DMS153 (cell line): Measurements from ENCODE around the gene MAML3.

Source experiments
- DNase-seq: peaks from one replicate; lab custom pipeline; 2025; lab: John Stamatoyannopoulos, UW

The MAML3 gene

GRCh38 chr4:139900964-139901376 is 253.0 kb downstream of the MAML3 start:
- no peak for DNase-seq

- no peak for DNase-seq
Measured at GRCh38 chr4:139899346-139899745, 254.6 kb downstream of the MAML3 start.

DNA sequence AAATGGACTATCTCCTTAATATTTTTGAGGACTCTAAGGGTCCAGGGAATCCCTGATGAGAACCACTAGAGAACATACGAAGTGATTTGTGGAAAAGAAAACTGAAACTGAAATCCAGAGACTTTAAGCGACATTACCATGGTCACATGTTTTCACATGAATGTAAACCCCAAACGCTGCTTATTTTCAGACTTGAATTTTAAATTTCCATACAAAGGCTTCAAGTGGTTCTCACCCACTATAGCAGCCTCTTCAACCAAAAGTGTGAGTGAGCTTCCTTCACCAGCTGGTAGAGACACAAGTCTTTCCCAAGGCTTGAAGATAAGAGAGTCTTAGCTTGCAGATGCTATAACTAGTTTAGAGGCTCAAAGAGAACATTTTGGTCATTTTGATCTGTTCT is 255.7 kb downstream of the MAML3 start:
- DNase-seq = no peak

GRCh38 chr4:139896091-139896604 is 257.8 kb downstream of the MAML3 start:
- DNase-seq = peak; percentile 42

DNA sequence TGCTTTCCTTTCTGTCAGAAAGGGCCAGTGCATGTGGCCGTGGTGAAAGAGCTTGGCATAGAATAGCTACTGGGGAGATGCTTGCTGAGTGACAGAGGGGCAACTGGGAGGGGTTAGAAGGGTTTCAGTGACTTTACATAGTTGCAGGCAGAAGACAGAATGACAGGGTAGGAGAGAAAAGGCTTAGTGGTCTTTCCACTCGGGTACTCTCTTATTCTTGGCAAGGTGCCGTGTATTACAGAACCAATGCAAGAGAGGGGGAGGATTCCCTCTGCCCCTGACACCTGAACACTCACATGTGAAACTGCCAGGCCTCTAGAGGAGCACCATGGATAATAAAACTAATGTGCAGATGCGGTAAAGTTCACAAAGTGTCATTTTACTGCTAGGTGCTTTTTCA is 260.2 kb downstream of the MAML3 start:
- no peak for DNase-seq

DNA sequence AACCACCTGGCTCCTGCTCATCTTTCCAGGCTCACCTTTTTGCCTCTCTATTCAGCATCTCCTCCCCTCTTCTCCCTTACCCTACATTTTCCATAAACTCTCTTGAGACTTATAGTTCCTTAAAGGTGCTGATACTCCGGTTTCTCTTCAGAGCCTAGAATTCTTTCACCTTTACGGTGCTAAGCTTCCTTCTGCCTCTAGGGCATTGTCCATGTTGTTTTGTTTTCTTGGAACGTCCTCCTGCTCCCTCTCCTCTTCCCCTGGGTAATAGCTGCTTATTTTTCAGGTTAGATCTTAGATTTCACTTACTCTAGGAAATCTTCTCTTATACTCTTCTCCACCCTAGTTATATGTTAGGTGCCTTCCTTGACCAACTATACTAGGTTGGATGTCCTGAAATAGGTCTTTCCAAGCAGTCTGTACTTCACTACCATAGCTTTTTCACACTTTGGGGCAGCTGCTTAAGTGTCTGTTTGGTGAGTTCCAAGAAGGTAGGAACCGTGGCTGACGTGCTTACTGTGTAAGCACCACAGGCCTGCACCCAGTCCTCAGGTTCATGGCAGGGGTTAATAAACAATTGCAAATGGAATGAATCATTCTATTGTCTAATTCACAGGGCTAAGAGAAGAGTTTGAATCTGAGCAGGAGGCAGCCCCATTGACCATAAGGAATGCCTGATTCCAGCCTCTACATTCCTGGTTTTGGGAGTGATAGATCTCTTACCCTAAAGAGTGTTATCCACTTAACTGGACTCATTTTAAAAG is 260.8 kb downstream of the MAML3 start:
- DNase-seq = no peak

- DNase-seq = no peak
Measured at GRCh38 chr4:139890816-139891215, 263.2 kb downstream of the MAML3 start.

GRCh38 chr4:139889901-139890300 is 264.1 kb downstream of the MAML3 start:
- no peak for DNase-seq

DNA sequence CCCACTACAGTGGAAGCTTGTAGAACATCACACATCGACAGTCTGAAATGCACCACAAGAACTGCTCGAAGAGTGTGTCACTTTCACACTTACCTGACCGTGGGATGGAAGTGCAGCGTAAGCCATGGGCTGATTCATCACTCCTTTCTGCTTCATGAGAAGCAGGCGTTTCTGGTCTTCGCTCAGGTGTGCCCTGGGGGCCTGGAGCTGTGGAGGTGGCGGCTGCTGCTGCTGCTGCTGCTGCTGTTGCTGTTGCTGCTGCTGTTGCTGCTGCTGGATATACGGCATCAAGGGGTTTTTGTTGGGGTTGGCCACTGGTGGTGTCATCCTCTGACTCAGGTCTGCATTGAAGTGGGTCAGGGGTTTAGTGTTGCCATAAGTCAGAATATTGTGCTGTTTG is 264.7 kb downstream of the MAML3 start:
- DNase-seq = no peak

- peak; percentile 52 for DNase-seq
Measured at GRCh38 chr4:139887962-139888735, 265.8 kb downstream of the MAML3 start.

DNA sequence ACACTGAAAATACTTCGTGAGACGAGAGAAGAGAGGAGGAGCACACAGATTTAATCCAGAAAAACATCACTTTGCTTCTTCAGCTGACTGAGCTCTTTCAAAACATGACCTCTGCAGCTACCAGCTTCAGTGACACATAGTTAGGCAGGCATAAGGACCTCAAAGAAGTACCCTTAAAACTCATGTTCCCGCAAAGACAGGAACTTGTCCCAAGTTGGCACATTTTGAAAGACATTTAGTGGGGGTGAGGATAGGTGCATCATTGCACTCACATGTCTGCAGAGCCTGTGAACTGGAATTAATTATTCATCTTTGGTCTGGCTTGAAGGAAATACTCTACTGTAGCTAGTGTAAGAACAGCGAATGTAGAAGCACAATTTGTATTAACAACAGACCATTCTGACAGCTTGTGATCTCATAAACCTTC is 266.6 kb downstream of the MAML3 start:
- DNase-seq = no peak

- DNase-seq = no peak
Measured at GRCh38 chr4:139886798-139887197, 267.2 kb downstream of the MAML3 start.

- no peak for DNase-seq
Measured at GRCh38 chr4:139884438-139884837, 269.5 kb downstream of the MAML3 start.

GRCh38 chr4:139880841-139881240 is 273.1 kb downstream of the MAML3 start:
- no peak for DNase-seq

- no peak for DNase-seq
Measured at GRCh38 chr4:139878050-139878449, 275.9 kb downstream of the MAML3 start.

GRCh38 chr4:139876337-139876941 is 277.5 kb downstream of the MAML3 start:
- no peak for DNase-seq

- DNase-seq = peak; percentile 98
Measured at GRCh38 chr4:139875411-139875825, 278.6 kb downstream of the MAML3 start.

GRCh38 chr4:139873111-139873860 is 280.7 kb downstream of the MAML3 start:
- no peak for DNase-seq

DNA sequence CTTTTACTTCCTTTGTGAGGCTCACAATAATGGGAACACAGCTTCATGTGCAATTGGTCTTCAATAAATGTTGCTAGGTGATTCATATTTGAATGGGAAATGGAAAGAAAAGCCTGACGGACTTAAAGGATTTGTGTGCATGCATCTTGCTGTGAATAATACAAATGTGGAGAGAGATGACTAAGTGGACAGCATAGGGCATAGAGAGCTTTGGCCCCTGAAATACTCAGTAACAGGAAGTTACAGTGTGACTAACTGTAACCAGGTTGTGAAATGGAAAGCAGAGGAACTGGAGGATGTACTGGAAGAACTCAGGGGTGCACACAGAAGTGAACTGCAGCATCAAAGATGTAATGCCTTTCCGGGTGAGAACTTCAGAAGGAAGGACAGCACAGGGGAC is 281.7 kb downstream of the MAML3 start:
- peak; percentile 47 for DNase-seq

GRCh38 chr4:139869810-139870209 is 284.2 kb downstream of the MAML3 start:
- no peak for DNase-seq

DNA sequence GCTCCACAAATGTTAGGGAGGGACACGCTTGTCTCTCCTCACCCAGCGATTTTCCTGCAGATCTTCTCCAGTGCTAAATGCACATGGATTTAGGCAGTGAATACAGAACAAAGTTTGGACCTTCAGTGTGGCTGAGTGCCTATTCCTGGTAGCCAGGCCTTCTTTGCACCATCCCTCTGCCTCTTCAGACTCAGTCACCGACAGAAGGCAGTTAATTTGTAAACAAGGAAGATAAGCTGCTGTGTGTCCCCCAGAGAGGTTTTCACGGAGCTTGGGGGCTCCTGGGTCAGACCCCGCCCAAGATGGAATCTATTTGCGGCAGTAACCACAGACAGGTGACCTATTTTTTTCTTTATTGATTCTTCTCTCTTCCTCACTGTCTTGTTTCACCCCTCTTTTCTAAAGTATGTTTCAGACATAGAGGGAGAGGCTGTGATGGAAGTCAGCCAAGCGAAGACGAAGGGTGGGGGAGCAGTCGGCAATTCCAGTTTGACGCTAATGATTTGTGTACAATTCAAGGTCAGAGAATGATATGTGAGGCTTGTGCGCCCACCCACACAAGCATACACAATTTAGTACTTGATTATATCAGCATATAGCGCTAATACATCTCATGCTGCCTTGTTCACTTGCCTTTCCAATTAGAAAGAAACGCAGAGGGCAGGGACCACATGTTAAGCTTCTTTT is 287.6 kb downstream of the MAML3 start:
- peak; percentile 69 for DNase-seq
